ENCODE measurements around the gene MINK1. TPM values are rescaled to one million over a fixed set of nuclear protein-coding genes. Genes with fewer than 3 reads are reported as not detected.
A peak's percentile ranks its signal among the peaks of the same experiment; 100 is the strongest.

The MINK1 gene
- total and polyA plus RNA-seq, 2 of the 13 experiments (the other 11 are each of a cell fraction or from before 2014, with no cell fraction given): 17.2 to 63.9 TPM

DNA sequence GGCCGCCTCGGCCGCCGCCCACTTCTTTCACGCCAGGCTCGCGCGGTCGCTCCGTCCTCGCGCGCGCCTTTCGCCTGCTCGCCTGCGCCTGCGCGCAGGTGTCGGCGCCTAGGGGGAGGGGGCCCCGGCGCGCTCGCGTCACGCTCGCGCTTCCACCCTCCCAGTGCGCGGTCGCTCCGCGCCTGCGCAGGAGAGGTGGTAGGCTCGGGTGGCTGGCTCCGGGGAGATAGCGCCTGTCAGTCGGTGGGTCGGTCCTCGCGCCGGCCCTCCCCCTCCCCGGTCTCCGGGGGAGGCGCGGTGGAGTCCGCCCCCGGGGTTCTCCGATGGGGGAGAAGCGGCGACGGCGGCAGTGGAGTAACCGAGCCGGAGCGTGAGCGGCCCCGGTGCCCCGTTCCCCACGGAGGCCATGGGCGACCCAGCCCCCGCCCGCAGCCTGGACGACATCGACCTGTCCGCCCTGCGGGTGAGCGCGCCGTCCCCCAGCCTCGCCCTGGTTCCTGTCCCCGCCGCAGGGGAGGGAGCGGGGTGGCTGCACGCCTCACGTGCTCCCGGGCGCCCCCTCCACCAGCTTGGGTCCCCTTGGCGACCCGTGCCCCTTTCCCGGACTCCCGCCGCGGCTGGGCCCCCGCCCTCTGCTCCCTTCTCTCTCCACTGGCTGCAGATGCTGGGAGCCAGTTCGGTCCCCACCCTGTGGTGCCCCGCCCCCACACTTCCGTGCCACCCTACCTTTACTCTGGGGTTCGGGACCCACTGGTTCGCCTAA lies at the start of gene MINK1 (continued):
- TF ChIP-seq, protein P1, sequence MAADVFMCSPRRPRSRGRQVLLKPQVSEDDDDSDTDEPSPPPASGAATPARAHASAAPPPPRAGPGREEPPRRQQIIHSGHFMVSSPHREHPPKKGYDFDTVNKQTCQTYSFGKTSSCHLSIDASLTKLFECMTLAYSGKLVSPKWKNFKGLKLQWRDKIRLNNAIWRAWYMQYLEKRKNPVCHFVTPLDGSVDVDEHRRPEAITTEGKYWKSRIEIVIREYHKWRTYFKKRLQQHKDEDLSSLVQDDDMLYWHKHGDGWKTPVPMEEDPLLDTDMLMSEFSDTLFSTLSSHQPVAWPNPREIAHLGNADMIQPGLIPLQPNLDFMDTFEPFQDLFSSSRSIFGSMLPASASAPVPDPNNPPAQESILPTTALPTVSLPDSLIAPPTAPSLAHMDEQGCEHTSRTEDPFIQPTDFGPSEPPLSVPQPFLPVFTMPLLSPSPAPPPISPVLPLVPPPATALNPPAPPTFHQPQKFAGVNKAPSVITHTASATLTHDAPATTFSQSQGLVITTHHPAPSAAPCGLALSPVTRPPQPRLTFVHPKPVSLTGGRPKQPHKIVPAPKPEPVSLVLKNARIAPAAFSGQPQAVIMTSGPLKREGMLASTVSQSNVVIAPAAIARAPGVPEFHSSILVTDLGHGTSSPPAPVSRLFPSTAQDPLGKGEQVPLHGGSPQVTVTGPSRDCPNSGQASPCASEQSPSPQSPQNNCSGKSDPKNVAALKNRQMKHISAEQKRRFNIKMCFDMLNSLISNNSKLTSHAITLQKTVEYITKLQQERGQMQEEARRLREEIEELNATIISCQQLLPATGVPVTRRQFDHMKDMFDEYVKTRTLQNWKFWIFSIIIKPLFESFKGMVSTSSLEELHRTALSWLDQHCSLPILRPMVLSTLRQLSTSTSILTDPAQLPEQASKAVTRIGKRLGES (CRISPR knock-in tag; IDR thresholded peaks at IDR 0.05; ENCODE audit: borderline replicate concordance): no peak
- TF ChIP-seq MEIS1 (CRISPR knock-in tag; IDR thresholded peaks at IDR 0.05; ENCODE audit: borderline replicate concordance): peak; percentile 74; the same call in 1 of the 2 replicates
- peak; percentile 94; the same call in 1 of the 2 replicates for TF ChIP-seq KAT7 (CRISPR knock-in tag; IDR thresholded peaks at IDR 0.05; ENCODE audit: borderline replicate concordance)
- no peak for TF ChIP-seq KAT8 (CRISPR knock-in tag; IDR thresholded peaks at IDR 0.05)
- TF ChIP-seq, protein P2, sequence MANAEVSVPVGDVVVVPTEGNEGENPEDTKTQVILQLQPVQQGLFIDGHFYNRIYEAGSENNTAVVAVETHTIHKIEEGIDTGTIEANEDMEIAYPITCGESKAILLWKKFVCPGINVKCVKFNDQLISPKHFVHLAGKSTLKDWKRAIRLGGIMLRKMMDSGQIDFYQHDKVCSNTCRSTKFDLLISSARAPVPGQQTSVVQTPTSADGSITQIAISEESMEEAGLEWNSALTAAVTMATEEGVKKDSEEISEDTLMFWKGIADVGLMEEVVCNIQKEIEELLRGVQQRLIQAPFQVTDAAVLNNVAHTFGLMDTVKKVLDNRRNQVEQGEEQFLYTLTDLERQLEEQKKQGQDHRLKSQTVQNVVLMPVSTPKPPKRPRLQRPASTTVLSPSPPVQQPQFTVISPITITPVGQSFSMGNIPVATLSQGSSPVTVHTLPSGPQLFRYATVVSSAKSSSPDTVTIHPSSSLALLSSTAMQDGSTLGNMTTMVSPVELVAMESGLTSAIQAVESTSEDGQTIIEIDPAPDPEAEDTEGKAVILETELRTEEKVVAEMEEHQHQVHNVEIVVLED (CRISPR knock-in tag; IDR thresholded peaks at IDR 0.05; ENCODE audit: borderline replicate concordance): peak; percentile 72; the same call in 1 of the 2 replicates
- TF ChIP-seq, protein P3, sequence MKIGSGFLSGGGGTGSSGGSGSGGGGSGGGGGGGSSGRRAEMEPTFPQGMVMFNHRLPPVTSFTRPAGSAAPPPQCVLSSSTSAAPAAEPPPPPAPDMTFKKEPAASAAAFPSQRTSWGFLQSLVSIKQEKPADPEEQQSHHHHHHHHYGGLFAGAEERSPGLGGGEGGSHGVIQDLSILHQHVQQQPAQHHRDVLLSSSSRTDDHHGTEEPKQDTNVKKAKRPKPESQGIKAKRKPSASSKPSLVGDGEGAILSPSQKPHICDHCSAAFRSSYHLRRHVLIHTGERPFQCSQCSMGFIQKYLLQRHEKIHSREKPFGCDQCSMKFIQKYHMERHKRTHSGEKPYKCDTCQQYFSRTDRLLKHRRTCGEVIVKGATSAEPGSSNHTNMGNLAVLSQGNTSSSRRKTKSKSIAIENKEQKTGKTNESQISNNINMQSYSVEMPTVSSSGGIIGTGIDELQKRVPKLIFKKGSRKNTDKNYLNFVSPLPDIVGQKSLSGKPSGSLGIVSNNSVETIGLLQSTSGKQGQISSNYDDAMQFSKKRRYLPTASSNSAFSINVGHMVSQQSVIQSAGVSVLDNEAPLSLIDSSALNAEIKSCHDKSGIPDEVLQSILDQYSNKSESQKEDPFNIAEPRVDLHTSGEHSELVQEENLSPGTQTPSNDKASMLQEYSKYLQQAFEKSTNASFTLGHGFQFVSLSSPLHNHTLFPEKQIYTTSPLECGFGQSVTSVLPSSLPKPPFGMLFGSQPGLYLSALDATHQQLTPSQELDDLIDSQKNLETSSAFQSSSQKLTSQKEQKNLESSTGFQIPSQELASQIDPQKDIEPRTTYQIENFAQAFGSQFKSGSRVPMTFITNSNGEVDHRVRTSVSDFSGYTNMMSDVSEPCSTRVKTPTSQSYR (CRISPR knock-in tag; IDR thresholded peaks at IDR 0.05; ENCODE audit: borderline replicate concordance): peak; percentile 78
- peak; percentile 78; the same call in 1 of the 2 replicates for TF ChIP-seq ZNF274 (CRISPR knock-in tag; IDR thresholded peaks at IDR 0.05)
- TF ChIP-seq ZNF629 (CRISPR knock-in tag; conservative IDR thresholded peaks at IDR 0.05): peak; percentile 48; the same call in 1 of the 2 replicates
- TF ChIP-seq, protein P4, sequence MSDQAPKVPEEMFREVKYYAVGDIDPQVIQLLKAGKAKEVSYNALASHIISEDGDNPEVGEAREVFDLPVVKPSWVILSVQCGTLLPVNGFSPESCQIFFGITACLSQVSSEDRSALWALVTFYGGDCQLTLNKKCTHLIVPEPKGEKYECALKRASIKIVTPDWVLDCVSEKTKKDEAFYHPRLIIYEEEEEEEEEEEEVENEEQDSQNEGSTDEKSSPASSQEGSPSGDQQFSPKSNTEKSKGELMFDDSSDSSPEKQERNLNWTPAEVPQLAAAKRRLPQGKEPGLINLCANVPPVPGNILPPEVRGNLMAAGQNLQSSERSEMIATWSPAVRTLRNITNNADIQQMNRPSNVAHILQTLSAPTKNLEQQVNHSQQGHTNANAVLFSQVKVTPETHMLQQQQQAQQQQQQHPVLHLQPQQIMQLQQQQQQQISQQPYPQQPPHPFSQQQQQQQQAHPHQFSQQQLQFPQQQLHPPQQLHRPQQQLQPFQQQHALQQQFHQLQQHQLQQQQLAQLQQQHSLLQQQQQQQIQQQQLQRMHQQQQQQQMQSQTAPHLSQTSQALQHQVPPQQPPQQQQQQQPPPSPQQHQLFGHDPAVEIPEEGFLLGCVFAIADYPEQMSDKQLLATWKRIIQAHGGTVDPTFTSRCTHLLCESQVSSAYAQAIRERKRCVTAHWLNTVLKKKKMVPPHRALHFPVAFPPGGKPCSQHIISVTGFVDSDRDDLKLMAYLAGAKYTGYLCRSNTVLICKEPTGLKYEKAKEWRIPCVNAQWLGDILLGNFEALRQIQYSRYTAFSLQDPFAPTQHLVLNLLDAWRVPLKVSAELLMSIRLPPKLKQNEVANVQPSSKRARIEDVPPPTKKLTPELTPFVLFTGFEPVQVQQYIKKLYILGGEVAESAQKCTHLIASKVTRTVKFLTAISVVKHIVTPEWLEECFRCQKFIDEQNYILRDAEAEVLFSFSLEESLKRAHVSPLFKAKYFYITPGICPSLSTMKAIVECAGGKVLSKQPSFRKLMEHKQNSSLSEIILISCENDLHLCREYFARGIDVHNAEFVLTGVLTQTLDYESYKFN (CRISPR knock-in tag; conservative IDR thresholded peaks at IDR 0.05): peak; percentile 14; the same call in 1 of the 2 replicates
- TF ChIP-seq NCOA1 (CRISPR knock-in tag; IDR thresholded peaks at IDR 0.05): no peak
- TF ChIP-seq, protein P5, sequence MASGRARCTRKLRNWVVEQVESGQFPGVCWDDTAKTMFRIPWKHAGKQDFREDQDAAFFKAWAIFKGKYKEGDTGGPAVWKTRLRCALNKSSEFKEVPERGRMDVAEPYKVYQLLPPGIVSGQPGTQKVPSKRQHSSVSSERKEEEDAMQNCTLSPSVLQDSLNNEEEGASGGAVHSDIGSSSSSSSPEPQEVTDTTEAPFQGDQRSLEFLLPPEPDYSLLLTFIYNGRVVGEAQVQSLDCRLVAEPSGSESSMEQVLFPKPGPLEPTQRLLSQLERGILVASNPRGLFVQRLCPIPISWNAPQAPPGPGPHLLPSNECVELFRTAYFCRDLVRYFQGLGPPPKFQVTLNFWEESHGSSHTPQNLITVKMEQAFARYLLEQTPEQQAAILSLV (CRISPR knock-in tag; IDR thresholded peaks at IDR 0.05; ENCODE audit: borderline replicate concordance): peak; percentile 61; the same call in 1 of the 2 replicates
- 0 out of 2 replicates have a peak, but pooled peaks have one; percentile 59 for TF ChIP-seq PAWR (CRISPR knock-in tag; IDR thresholded peaks at IDR 0.05; ENCODE audit: borderline replicate concordance)
- 0 out of 2 replicates have a peak, but pooled peaks have one; percentile 37 for TF ChIP-seq ZNF850 (CRISPR knock-in tag; conservative IDR thresholded peaks at IDR 0.05)
- no peak for TF ChIP-seq ZNF674 (CRISPR knock-in tag; IDR thresholded peaks at IDR 0.05; ENCODE audit: low read depth)
- TF ChIP-seq HMG20A (CRISPR knock-in tag; IDR thresholded peaks at IDR 0.05; ENCODE audit: borderline replicate concordance): no peak
